ENCODE measurements around the gene DNMT3A. TPM values are rescaled to one million over a fixed set of nuclear protein-coding genes. Genes with fewer than 3 reads are reported as not detected.

The DNMT3A gene
- total RNA-seq, 1 donor from 2014 or later: 19.6 TPM

DNA sequence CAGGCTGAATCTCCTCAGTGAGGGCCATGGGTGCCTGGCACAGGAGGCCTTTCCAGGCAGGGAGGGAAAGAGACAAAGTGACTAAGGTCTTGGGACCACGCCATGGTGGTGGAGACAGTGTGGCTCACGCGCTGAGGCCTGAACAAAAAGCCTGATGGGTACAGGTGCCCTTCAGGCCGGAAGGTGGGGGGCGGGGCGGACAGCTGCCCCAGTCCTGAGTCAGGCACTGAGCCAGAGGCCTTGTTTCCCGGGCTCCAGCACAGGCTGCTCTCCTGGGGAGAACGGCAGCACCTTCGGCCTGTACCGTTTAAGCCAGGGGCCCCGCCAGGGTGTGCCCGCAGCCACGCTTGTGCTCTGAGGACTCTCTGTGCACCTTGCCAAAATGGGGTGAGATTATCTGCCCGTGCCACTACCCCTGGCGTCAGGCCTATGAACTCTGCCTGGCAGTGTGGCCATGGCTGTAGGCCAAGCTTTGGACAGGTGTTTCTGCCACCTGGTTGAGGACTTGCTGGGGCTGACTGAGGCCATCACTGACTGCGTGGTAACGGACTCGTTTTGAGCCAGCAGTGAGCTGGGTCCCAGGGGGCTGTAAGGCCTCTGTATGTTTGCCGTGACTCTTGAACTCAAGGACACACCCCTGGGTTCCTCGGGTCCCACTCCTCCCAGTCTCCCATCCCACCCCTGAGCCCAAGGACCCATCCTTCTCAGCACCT is 31.7 kb upstream of the DNMT3A start:
- no peak for DNase-seq (ENCODE audit: extremely low read depth, low read depth, low spot score)

DNA sequence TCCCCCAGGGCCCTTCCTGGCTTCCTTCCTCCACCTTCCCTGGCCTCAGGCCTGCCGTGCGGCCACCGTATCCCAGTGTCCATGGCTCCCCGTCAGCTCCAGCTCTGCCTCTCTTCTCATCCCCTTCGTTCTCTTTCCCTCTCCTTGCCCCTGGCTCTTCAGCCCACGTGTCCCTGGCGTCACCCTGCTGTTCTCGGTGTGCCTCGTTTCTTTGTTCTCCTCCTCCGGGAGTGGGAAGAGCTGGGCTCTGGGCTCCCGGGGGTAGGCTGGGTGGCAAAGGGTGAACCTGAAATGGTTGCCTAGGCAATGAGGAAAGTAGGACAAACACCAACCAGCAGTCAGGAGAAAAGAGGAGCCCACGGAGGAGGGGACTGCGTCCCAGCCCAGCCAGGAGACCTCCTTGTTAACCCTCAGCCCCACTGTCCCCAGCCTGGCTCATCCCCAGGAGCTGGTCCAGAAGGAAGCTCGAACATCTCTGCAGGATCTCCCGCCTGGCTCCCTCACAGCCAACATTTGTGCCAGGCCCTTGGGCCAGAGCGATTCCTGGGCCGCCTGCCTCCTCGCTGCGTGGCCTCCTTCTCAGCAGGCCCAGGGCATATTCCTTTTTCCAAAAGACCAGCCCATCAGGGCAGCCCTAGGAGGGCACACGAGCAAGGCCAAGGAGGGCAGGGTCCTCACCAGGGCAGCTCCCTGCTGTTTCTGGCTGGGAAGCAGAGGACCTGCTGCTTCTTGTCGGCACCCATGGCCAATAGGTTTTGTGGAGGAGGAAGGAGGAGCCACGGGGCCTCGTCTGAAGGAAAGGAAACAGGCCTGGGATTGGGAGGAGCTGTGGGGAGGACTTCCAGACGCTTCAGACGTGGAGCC is 30.9 kb upstream of the DNMT3A start:
- no peak for DNase-seq (ENCODE audit: extremely low read depth, low read depth, low spot score)

DNA sequence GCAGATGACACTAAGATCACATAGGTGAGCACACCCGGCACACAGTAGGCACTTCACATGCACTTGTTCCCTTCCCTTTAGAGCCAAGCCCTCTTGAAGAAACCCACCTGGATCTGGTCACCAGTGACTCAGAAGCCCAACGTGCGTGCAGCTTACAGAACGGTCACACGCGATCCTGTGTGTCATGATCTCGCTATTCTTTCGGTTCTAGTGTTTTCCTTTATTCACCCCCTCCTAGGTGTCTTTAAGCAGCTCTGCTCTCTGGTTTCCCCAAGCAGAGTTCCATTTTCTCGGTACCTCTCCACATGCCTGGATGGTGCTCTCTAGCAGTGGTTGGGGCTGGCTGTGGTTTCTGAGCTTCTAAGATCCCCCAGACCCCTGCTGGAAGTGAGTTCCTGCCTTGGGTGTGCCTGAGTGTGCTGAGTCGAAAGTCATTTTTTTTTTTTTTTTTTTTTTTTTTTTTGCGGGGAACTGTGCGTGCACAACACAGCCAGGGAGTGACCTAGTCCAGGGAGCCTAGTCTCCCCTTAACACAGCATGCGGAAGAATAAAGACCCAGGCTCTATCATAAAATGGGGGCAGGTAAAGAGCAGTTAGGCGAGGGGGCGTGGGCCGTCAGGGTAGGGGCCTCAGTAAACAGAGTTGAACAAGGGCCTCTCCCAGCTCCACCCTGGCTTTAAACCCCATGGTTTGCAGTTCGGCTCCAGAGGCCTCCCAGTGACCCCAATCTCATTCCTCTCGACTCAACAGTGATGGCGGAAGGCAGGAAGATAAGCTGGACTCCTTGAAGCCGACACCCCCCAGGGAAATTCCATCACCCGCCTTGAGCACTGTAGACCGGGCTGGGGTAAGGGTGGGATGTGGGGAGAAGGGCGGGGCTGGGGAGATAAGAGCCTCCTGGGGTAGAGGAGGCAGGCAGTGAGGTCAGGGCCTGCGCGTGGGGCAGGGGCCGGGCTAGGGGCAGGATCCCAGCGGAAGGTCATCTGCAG is 29.8 kb upstream of the DNMT3A start:
- no peak for DNase-seq (ENCODE audit: extremely low read depth, low read depth, low spot score)

DNA sequence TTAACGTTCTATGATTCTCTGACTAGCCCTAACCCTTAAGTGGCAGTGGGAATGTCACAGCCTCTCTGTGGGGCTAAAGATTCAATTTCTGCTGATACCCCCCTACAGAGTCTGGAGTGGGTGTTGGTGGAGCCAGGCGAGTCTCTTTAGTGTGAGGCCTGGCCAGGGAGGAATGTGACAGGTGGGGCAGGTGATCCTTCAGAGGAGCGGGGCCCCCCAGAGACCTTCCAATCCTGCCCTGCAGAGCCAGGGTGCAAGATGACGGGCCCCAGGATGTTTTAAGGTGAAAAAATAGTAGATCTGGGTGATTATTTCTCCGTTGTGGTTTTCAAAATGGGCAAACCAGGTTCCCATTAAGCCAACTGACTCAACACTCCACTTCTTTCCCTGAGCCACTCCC is 28.2 kb upstream of the DNMT3A start:
- DNase-seq (ENCODE audit: extremely low read depth, low read depth, low spot score): no peak

DNA sequence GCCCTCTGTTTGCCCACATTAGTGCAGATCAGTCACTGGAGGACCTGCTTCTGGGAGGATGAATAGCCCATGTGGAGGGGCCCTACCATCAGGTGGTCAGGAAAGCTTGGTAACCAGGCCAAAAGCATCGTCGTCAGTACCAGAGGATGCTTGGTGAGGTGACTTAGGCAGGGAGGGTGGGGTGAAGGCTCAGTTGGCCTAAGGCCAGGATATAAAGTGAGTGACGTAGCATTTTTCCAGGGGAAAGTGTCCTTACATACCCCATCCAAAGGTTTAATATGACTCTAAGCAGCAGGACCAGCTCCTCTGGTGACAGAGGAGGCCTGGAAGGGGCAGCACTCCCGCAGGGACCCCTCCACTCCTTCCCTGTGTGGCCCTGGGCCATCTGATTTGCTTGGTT is 27.7 kb upstream of the DNMT3A start:
- DNase-seq (ENCODE audit: extremely low read depth, low read depth, low spot score): no peak

DNA sequence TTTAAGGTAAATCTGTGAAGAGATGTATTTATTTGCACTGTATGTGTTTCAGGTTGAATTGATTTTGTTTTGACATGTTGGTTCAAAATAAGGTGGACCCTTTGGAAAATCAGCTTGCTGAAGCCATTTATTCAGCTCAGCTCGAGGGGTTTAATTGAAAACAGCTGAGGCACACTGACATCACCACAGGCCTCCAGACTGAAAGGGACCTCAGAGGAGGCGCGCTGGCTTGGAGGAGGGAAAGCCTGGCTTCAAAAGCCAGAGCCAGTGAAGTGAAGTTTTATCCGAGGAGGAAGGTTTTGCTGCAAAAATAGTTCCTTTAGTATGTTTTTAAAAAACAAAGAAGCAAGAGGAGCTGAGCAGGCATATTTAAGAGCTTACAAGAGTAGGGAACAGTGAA is 26.9 kb upstream of the DNMT3A start:
- no peak for DNase-seq (ENCODE audit: extremely low read depth, low read depth, low spot score)

DNA sequence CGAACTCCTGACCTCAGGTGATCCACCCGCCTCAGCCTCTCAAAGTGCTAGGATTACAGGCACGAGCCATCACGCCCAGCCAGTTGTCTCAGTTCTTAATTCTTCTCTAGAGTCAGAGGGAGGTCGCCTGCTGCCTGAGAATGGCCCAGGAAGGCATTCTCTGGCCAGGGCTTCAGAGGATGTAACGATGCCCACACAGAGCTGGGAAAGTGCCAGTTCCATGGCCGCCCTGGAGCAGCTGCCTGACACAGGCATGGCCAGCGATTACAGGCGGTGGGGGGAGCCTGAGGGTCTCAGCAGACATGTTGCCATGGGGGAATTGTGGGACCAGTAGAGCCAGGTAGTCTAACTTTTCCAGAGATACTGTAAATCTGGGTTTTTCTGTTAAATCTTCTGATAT is 25.6 kb upstream of the DNMT3A start:
- DNase-seq (ENCODE audit: extremely low read depth, low read depth, low spot score): no peak

DNA sequence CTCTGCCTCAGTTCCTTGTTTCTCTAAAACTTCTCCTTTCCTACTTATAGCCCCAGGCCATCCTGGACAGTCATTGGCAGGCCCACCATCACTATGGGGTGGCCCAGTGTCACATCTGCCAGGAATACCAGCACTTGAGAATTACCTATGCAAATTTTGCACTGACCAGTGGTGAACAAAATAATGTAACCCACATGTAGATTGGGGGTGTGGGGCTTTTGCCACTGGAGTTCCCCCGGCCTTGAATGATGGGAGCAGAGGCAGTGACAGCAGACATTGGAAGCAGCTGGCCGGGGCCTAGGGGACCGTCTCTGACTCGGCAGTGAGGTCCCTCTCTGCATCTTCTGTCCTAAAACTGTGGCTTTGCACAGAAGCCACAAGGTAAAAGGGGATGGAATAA is 24.9 kb upstream of the DNMT3A start:
- DNase-seq (ENCODE audit: extremely low read depth, low read depth, low spot score): no peak

DNA sequence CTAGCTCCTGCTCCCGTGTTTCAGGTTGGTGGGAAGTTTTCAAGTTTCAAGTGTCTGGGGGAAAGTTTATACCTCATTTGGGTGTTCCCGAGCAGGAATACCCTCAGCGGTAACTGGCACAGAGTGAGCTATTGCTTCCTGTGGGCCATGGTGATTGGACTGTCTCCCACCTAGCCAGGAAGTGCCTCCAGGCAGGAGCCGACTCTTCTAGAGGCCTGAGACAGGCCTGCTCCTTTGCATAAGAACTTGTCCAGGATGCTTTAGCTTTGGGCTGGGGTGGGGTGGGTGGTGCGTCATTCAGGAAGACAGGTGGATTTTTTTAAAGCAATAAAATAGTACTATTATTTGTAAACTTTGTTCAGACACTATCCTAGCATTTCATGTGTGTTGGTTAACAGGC is 23.5 kb upstream of the DNMT3A start:
- DNase-seq (ENCODE audit: extremely low read depth, low read depth, low spot score): no peak

DNA sequence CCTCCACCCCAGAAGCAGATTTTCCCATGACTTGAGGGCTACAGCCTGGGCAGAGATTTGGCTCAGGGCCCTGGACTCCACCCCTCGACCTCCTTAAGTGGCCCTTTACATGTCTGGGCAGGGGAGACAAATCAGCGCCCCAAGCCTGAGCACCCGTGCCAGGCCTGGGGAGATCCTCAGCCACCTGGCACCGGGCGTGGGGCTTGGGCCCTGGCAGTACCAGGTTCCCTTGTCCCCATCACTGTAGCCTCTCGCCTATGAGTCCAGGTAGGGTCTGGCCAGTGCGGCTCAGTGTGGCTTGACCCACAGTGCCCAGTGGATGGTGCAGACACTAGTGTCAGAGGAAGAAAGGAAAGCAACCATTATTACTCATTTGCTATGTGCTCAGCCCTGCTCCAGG is 22.0 kb upstream of the DNMT3A start:
- no peak for DNase-seq (ENCODE audit: extremely low read depth, low read depth, low spot score)

DNA sequence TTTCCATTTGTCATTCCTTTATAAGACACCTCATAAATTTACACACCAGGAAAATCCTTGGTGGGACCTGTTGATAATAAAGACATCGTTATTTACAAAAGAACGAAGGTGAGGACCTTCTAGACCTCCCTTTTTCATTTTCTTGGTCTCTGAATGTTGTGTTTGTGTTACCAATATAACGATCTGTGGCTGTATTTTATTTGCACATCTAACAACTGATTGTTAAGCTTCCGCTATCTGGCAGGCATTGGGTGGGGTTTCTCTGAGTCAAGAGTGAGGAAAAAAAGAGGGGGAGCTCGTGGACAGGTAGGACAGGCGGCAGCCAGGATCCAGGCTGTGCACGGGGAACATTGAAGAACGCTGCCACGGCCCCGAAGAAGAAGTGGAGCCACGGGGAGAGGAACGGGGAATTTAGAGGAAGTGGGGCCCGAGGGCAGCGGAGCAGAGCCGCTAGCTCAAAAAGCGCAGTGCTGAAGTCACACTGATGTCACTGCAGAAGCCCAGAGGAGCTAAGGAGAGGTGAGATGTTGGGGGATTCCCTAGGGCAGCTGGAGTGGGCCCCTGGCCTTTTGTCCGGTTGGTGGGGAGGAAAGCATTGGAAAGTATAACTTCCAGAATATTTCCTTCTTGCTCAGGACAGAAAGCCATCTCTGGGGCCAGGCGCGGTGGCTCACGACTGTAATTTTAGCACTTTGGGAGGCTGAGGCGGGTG is 20.9 kb upstream of the DNMT3A start:
- no peak for DNase-seq (ENCODE audit: extremely low read depth, low read depth, low spot score)

DNA sequence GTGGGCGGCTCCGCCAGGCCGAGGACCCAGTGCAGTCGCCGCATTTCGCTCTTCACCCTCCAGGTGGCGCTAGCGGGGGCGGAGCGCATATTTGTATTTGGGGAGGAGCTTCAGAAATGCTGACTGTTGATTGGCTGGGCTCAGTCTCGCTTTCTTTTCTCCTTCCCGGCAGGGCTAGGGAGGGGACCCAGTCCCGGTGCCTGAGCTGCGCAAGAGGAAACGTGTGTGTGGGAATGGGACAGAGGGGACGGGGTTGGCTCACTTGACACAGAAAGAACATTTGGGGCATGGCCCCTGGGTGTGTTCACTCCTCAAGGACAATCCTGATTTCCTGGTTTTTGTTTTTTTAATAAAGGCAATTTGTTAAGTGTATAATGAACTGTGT is 20.3 kb upstream of the DNMT3A start:
- DNase-seq (ENCODE audit: extremely low read depth, low read depth, low spot score): peak; percentile 70

DNA sequence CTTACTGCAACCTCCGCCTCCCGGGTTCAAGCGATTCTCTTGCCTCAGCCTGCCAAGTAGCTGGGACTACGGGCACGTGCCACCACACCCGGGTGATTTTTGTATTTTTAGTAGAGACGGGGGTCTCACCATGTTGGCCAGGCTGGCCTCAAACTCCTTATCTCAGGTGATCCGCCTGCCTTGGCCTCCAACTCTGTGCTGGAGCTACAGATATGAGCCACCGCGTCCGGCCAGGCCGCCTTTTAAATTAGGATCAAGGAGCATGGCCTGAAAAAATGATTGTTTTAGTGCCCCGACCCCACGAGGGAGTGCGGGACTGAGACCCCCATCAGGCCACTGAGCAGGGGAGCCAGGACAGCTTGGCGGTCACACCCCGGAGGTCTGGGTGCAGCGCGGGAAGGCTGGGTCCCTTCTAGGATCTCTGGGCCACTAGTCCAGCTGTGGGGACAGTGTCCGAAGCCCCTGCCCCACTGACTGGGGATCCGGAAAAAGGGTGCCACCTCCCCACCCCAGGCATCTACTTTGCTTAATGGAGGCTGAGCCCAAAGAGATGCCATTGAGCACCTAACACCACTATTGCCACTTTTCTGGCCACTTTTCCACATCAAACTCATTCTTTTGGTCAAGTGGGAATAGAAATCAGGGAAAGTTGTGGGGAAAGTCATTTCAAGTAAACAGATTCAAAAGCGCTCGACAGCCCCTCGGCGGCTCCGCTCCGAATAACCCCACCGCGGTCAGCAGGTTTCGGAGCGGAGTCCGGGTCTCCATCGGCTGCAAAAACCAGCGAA is 19.7 kb upstream of the DNMT3A start:
- no peak for DNase-seq (ENCODE audit: extremely low read depth, low read depth, low spot score)

DNA sequence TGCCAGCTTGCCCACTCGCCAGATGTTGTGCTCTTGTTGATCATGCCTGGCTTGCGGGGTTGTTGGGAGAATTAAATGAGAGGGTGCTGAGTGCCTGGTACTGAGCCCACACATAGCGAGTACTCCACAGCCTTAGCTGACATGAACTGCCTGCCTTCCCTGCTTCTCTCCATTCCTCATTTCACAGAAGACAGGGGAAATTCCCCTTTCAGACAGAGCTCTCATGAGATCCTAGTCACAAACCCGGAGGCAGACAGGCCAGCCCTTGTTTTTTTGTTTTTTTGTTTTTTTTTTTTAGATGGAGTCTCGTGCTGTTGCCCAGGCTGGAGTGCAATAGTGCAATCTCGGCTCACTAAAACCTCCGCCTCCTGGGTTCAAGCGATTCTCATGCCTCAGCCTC is 17.1 kb upstream of the DNMT3A start:
- DNase-seq (ENCODE audit: extremely low read depth, low read depth, low spot score): no peak

DNA sequence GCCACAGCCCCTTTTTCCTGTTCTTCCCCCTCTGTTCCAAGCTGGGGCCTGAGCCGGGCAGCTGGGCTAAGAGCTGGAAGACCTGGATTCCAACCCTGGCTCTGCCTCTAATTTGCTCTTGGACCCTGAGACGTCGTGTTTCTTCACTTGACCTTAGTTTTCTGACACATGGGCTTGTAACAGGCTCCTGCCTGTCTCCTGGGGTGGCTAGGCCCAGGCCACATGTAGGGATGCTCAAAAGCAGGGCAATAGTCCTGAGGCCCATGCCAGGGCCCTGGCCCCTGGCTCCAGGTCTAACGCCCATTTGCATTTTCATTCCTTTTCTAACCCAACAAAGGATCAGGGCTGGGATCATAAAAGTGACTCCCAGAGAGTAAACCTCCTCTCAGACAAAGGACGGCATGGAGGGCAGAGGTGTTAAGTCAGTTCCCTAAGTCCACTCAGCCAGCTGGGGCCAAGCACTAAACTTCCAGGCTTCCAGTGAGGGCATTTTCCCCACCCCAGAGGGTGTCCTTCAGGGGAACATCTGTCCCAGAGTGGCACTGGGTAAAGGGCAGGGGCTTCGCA is 16.6 kb upstream of the DNMT3A start:
- no peak for DNase-seq (ENCODE audit: extremely low read depth, low read depth, low spot score)

DNA sequence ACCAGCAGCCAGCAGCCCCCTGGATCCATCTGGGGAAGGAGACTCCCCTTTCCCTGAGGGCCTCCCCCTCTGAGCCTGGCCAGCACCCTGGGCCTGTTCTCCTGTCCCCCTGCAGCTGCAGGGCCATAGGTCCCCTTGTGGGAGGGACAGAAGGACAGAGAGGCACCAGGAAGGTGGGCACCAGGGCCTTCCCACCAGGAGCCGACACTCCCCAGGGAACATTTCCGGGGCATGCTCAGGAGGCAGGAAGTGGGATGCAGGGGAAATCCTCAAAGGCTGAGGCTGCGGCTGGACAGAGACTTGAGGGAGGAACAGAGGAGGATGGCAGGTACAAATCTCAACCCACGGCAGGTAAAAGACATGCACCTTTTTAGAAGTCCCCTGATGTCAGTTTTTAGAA is 14.4 kb upstream of the DNMT3A start:
- no peak for DNase-seq (ENCODE audit: extremely low read depth, low read depth, low spot score)

DNA sequence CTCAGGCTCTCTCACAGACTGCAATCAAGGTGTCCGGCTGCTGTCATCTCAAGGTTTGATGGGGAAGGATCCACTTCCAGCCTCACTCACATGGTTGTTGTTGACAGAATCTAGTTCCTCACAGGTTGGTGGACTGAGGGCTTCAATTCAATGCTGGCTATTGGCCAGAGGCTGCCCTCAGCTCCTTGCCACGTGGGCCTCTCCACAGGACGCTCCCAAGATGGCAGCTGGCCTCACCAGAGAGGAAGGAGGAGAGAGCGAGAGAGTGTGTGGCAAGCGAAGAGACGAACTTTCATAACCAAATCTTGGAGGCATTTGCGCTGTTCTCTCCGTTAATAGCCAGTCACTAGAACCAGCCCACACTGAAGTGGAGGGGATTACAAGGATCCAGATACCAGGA is 13.5 kb upstream of the DNMT3A start:
- no peak for DNase-seq (ENCODE audit: extremely low read depth, low read depth, low spot score)

DNA sequence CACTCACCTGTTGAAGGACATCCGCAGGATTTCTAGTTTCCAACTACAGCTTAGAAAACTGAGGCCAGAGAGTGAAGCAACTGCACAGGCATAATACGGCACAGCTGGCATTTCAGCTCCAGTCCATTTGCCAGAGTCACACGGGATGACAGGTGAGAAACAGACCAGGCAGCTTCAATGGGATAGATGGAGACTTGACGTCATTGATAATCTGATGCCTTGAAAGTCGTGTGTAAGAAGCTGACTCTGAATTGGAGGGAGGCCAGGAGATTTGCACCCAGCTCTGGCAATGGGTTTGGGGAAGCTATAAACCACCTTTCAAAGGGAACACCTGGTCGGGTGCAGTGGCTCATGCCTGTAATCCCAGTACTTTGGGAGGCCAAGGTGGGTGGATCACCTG is 12.4 kb upstream of the DNMT3A start:
- no peak for DNase-seq (ENCODE audit: extremely low read depth, low read depth, low spot score)

DNA sequence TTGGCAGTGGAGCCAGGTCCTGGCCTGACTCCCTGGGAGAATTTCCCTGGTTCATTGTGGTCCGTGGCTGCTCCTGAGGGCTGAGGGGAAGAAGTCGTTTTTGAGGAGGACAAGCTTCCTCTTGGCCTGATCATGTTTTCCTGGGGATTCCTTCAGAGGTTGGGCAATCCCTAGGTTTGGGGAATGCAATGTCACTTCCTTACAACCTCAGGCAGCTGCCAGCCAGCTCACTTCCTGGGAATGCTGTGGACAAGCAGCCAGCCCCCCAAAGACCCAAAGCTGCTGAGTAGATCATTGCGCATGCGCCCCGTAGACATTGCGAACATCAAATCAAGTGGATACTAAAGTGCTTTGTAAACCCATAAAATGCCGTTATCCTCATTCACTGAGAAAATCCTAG is 7.7 kb upstream of the DNMT3A start:
- no peak for DNase-seq (ENCODE audit: extremely low read depth, low read depth, low spot score)
